Natural killer cell treated with Interleukin-12 subunit alpha and Interleukin-12 subunit beta and Interleukin-15 and Interleukin-18, amount 100 ng/mL, for 72 hours (primary cell): ENCODE results near the gene TBC1D17. TPM values are rescaled to one million over a fixed set of nuclear protein-coding genes. Genes with fewer than 3 reads are reported as not detected.

Experiments
- ATAC-seq, 2 donors: fragments of 150-1000 bp; cut with Tn5 transposase in 1 of 2; sonication (Bioruptor Pico), chemical (Tn5 transposase) in 1 of 2; 2 replicates each; pipeline ENCODE4 v1.10.0; 2021
- DNase-seq: peaks from one replicate; pipeline ENCODE4 v3.0.0; 2022; ENCODE audit warnings: low spot score
- H3K27ac Mint-ChIP-seq, 2 donors: 1 replicate in 1 of 2; 2 replicates in 1 of 2; pipeline ENCODE4 v1.8.0; 2022; ENCODE audit warnings: mixed read lengths in 2 of 2, mild to moderate bottlenecking in 1 of 2, moderate library complexity in 1 of 2
- H3K27me3 Mint-ChIP-seq, 2 donors: 1 replicate in 1 of 2; 2 replicates in 1 of 2; pipeline ENCODE4 v1.8.0; 2022; ENCODE audit warnings: mixed read lengths in 2 of 2
- H3K36me3 Mint-ChIP-seq: one replicate; pipeline ENCODE4 v1.8.0; 2022; ENCODE audit warnings: mixed read lengths
- H3K4me1 Mint-ChIP-seq, 2 donors: 1 replicate in 1 of 2; 2 replicates in 1 of 2; pipeline ENCODE4 v1.8.0; 2022; ENCODE audit warnings: low read depth in 2 of 2, mixed read lengths in 2 of 2, mild to moderate bottlenecking in 1 of 2
- H3K4me3 Mint-ChIP-seq: one replicate; pipeline ENCODE4 v1.8.0; 2022; ENCODE audit warnings: mixed read lengths
- H3K9me3 Mint-ChIP-seq: 2 replicates; pipeline ENCODE4 v1.8.0; 2022; ENCODE audit warnings: mixed read lengths
- total RNA-seq, 2 donors: library from RNA; stranded (reverse); gene quantifications; one replicate each; pipeline ENCODE4 v1.2.3, GENCODE V29; 2022

TBC1D17 gene
- total RNA-seq, 2 donors from 2014 or later = 26.0 to 34.0 TPM

GRCh38 chr19:49852631-49853126, 24.8 kb upstream of the TBC1D17 start:
- Mint-ChIP-seq H3K9me3 (peaks cover 3% of the 10 kb centered on the region), H3K4me3 (peak overlapping the region; percentile 87), H3K27ac (peak overlapping the region; percentile 60 to 75), H3K36me3 (peaks cover 6% of the 10 kb centered on the region), H3K4me1 (peaks cover 30 to 33% of the 10 kb centered on the region in 2 donors), H3K27me3 (no peaks in the 10 kb centered on the region)
- ATAC-seq (no peak), DNase-seq (no peak)

GRCh38 chr19:49853852-49854377, 23.6 kb upstream of the TBC1D17 start:
- peaks cover 3% of the 10 kb centered on the region for H3K9me3 Mint-ChIP-seq
- no peaks in the 10 kb centered on the region for H3K27me3 Mint-ChIP-seq
- peaks cover 19 to 22% of the 10 kb centered on the region in 2 donors for H3K4me1 Mint-ChIP-seq
- H3K4me3 Mint-ChIP-seq = peak overlapping the region; percentile 21
- DNase-seq (no peak), ATAC-seq (no peak)
- H3K36me3 Mint-ChIP-seq = peaks cover 4% of the 10 kb centered on the region
- H3K27ac Mint-ChIP-seq = peak overlapping the region in 1 of 2 donors; percentile 53

GRCh38 chr19:49854378-49855263, 22.9 kb upstream of the TBC1D17 start:
- DNase-seq = no peak
- Mint-ChIP-seq H3K36me3 (no peaks in the 10 kb centered on the region), H3K4me3 (no peak overlapping the region), H3K27me3 (no peaks in the 10 kb centered on the region), H3K4me1 (peaks cover 15 to 17% of the 10 kb centered on the region in 2 donors), H3K9me3 (no peaks in the 10 kb centered on the region), H3K27ac (no peak overlapping the region)
- no peak for ATAC-seq

- Mint-ChIP-seq H3K4me3 (no peak overlapping the region), H3K9me3 (no peaks in the 10 kb centered on the region), H3K27ac (peak overlapping the region in 1 of 2 donors; percentile 57), H3K27me3 (no peaks in the 10 kb centered on the region), H3K4me1 (peaks cover 9 to 11% of the 10 kb centered on the region in 2 donors), H3K36me3 (no peaks in the 10 kb centered on the region)
- DNase-seq = no peak
- ATAC-seq = no peak
Measured at GRCh38 chr19:49855277-49855675, 22.2 kb upstream of the TBC1D17 start.

GRCh38 chr19:49855676-49856573, 21.6 kb upstream of the TBC1D17 start:
- Mint-ChIP-seq H3K36me3 (no peaks in the 10 kb centered on the region), H3K4me1 (peaks cover 9% of the 10 kb centered on the region in 2 donors), H3K4me3 (no peak overlapping the region), H3K27ac (peak overlapping the region in 1 of 2 donors; percentile 57), H3K27me3 (no peaks in the 10 kb centered on the region), H3K9me3 (no peaks in the 10 kb centered on the region)
- ATAC-seq = no peak
- no peak for DNase-seq

- Mint-ChIP-seq H3K27ac (no peak overlapping the region), H3K9me3 (no peaks in the 10 kb centered on the region), H3K36me3 (no peaks in the 10 kb centered on the region), H3K27me3 (no peaks in the 10 kb centered on the region), H3K4me3 (no peak overlapping the region), H3K4me1 (peaks cover 9% of the 10 kb centered on the region in 2 donors)
- no peak for DNase-seq
- peak in 1 of 2 donors; percentile 5 for ATAC-seq
Measured at GRCh38 chr19:49856574-49857021, 20.9 kb upstream of the TBC1D17 start.

- Mint-ChIP-seq H3K4me3 (no peak overlapping the region), H3K27ac (no peak overlapping the region), H3K9me3 (no peaks in the 10 kb centered on the region), H3K4me1 (peaks cover 6% of the 10 kb centered on the region in 2 donors), H3K36me3 (no peaks in the 10 kb centered on the region), H3K27me3 (no peaks in the 10 kb centered on the region)
- no peak for ATAC-seq
- DNase-seq = no peak
Measured at GRCh38 chr19:49857061-49857837, 20.3 kb upstream of the TBC1D17 start.

- no peak for ATAC-seq
- no peak overlapping the region for H3K4me3 Mint-ChIP-seq
- no peak for DNase-seq
- no peak overlapping the region for H3K27ac Mint-ChIP-seq
- H3K4me1 Mint-ChIP-seq = peaks cover under 1% of the 10 kb centered on the region in 2 donors
- no peaks in the 10 kb centered on the region for H3K36me3 Mint-ChIP-seq
- no peaks in the 10 kb centered on the region for H3K27me3 Mint-ChIP-seq
- H3K9me3 Mint-ChIP-seq = no peaks in the 10 kb centered on the region
Measured at GRCh38 chr19:49857838-49858087, 19.7 kb upstream of the TBC1D17 start.

GRCh38 chr19:49858088-49858985, 19.2 kb upstream of the TBC1D17 start:
- no peak overlapping the region for H3K4me3 Mint-ChIP-seq
- no peaks in the 10 kb centered on the region for H3K9me3 Mint-ChIP-seq

GRCh38 chr19:49859682-49860335, 17.7 kb upstream of the TBC1D17 start:
- no peak for ATAC-seq
- Mint-ChIP-seq H3K9me3 (no peaks in the 10 kb centered on the region), H3K36me3 (no peaks in the 10 kb centered on the region), H3K27ac (no peak overlapping the region), H3K4me3 (no peak overlapping the region), H3K4me1 (peaks cover 13 to 14% of the 10 kb centered on the region in 2 donors), H3K27me3 (no peaks in the 10 kb centered on the region)
- no peak for DNase-seq

More at GRCh38 chr19:49858088-49858985, 19.2 kb upstream of the TBC1D17 start:
- Mint-ChIP-seq H3K27ac (no peak overlapping the region), H3K4me1 (peaks cover 3 to 4% of the 10 kb centered on the region in 2 donors), H3K36me3 (no peaks in the 10 kb centered on the region), H3K27me3 (no peaks in the 10 kb centered on the region)
- ATAC-seq = no peak
- DNase-seq = no peak

GRCh38 chr19:49860336-49861102, 17.0 kb upstream of the TBC1D17 start:
- no peaks in the 10 kb centered on the region for H3K9me3 Mint-ChIP-seq
- H3K4me1 Mint-ChIP-seq = peaks cover 17 to 19% of the 10 kb centered on the region in 2 donors
- H3K36me3 Mint-ChIP-seq = no peaks in the 10 kb centered on the region
- H3K27me3 Mint-ChIP-seq = no peaks in the 10 kb centered on the region
- DNase-seq (no peak), ATAC-seq (no peak)
- H3K27ac Mint-ChIP-seq = no peak overlapping the region
- no peak overlapping the region for H3K4me3 Mint-ChIP-seq
